Transverse colon (tissue), 4 donors: ENCODE data around the gene DEFB112. TPM values are rescaled to one million over a fixed set of nuclear protein-coding genes. Genes with fewer than 3 reads are reported as not detected.

Experiments used
- DNase-seq: peaks from one replicate; pipeline ENCODE4 v3.0.0-alpha.2; 2019
- H3K27ac ChIP-seq, 4 donors: fragments of 200-600 bp; sonication (generic); 2 replicates each; pipeline ENCODE4 v1.5.1; 2016 to 2018; ENCODE audit warnings: inconsistent platforms in 4 of 4
- H3K27me3 ChIP-seq: fragments of 200-600 bp; sonication (generic); 2 replicates; pipeline ENCODE4 v1.5.1; 2017; ENCODE audit warnings: inconsistent platforms
- H3K36me3 ChIP-seq, 4 donors: fragments of 200-600 bp; sonication (generic); 2 replicates each; pipeline ENCODE4 v1.5.1; 2017 to 2019; ENCODE audit warnings: inconsistent platforms in 4 of 4
- H3K4me1 ChIP-seq, 4 donors: fragments of 200-600 bp; sonication (generic); 2 replicates each; pipeline ENCODE4 v1.5.1; 2017 to 2020; ENCODE audit warnings: inconsistent platforms in 4 of 4
- H3K4me3 ChIP-seq, 4 donors: fragments of 200-600 bp; sonication (generic); 1 replicate in 1 of 4; 2 replicates in 3 of 4; pipeline versions ENCODE4 v1.5.1 to v1.6.1; 2017 to 2019; ENCODE audit warnings: inconsistent platforms in 4 of 4
- H3K9me3 ChIP-seq, 2 donors: fragments of 200-600 bp; sonication (generic); 2 replicates each; pipeline ENCODE4 v1.5.1; 2017 to 2019; ENCODE audit warnings: inconsistent platforms in 2 of 2
- CTCF ChIP-seq, 5 experiments: fragments of 200-600 bp in 3 of 5; fragments of 450-650 bp in 2 of 5; sonication (generic) in 3 of 5; IDR thresholded peaks; 1 replicate in 2 of 5; 2 replicates in 3 of 5; pipeline ENCODE4 v1.5.1; 2016 to 2017; ENCODE audit warnings: antibody characterized with exemption in 5 of 5, inconsistent platforms in 3 of 5, mild to moderate bottlenecking in 2 of 5, moderate library complexity in 1 of 5
- EP300 ChIP-seq: sonication (generic); formaldehyde crosslinking; IDR thresholded peaks from one replicate; pipeline ENCODE4 v1.6.1; 2017; ENCODE audit warnings: antibody characterized with exemption, low read depth
- POLR2A ChIP-seq: fragments of 450-650 bp; IDR thresholded peaks from one replicate; pipeline ENCODE4 v1.6.1; 2016; ENCODE audit warnings: antibody characterized with exemption, mild to moderate bottlenecking, moderate library complexity
- POLR2AphosphoS5 ChIP-seq, 3 donors: sonication (generic); formaldehyde crosslinking; IDR thresholded peaks; one replicate each; pipeline ENCODE4 v1.6.1; 2016; ENCODE audit warnings: antibody characterized with exemption in 3 of 3
- WGBS, 2 donors: methylation state at CpG; one replicate each; pipeline ENCODE4 v1.1.5; 2018; ENCODE audit warnings: low coverage in 1 of 2; 5-methylcytosine and 5-hydroxymethylcytosine counted together
- in situ Hi-C, 4 donors: fragments of 200-750 bp; cut with MboI; loops; one replicate each; pipeline versions ENCODE4 v1.15.0 to v1.15.1; 2017; ENCODE audit warnings: low sequenced_read_pairs in 3 of 4, low pct_ligation_motif_present in 1 of 4, low pct_unique_long_range_greater_than_20kb in 1 of 4
- intact Hi-C: fragments of 100-400 bp; cut with DNase I; formaldehyde crosslinking; loops from one replicate; pipeline ENCODE4 v1.15.1; 2023; ENCODE audit warnings: low total_unique reads
- total RNA-seq, 4 donors: library from RNA; depleted of rRNA; stranded (reverse); fragments of >200 nt; gene quantifications; one replicate each; pipeline ENCODE4 v1.1.0, GENCODE V29; 2016

DEFB112 gene
- total RNA-seq, 4 donors from 2014 or later, result not detected

GRCh38 chr6:50087231-50087954 is 37.7 kb upstream of the DEFB112 start:
- TF ChIP-seq POLR2AphosphoS5 (IDR thresholded peaks at IDR 0.05), result no peak
- TF ChIP-seq CTCF (IDR thresholded peaks at IDR 0.05), result no peak
- no peak for TF ChIP-seq EP300
- TF ChIP-seq POLR2A, result no peak
- intact Hi-C loops (no loop called here), in situ Hi-C loops (no loop called here)
- Histone ChIP-seq H3K36me3 (no peaks in the 10 kb centered on the region), H3K9me3 (no peaks in the 10 kb centered on the region), H3K4me3 (no peak overlapping the region), H3K27ac (no peak overlapping the region), H3K4me1 (no peaks in the 10 kb centered on the region), H3K27me3 (no peaks in the 10 kb centered on the region)
- 48 to 75% methylated on average over 2 of the region's 2 CpGs for WGBS, 2 donors
- no peak for DNase-seq

- 0% methylated on average over 1 of the region's 1 CpG for WGBS, 2 donors
- in situ Hi-C loops, result no loop called here
- intact Hi-C loops, result no loop called here
These were observed 27.7 kb upstream of the DEFB112 start for GRCh38 chr6:50077385-50077784.

GRCh38 chr6:50076431-50076830 is 26.7 kb upstream of the DEFB112 start:
- Histone ChIP-seq H3K4me1 (no peaks in the 10 kb centered on the region), H3K4me3 (no peak overlapping the region), H3K27ac (no peak overlapping the region), H3K36me3 (no peaks in the 10 kb centered on the region), H3K27me3 (no peaks in the 10 kb centered on the region), H3K9me3 (no peaks in the 10 kb centered on the region)
- no peak for TF ChIP-seq EP300
- no peak for TF ChIP-seq POLR2AphosphoS5 (IDR thresholded peaks at IDR 0.05)
- no peak for TF ChIP-seq POLR2A
- no peak for TF ChIP-seq CTCF (IDR thresholded peaks at IDR 0.05)
- intact Hi-C loops, result no loop called here
- in situ Hi-C loops, result no loop called here
- DNase-seq, result no peak
- 24 to 52% methylated on average over 3 to 4 of the region's 4 CpGs for WGBS, 2 donors

More at GRCh38 chr6:50077385-50077784, 27.7 kb upstream of the DEFB112 start:
- Histone ChIP-seq H3K27ac (no peak overlapping the region), H3K27me3 (no peaks in the 10 kb centered on the region), H3K4me3 (no peak overlapping the region), H3K9me3 (no peaks in the 10 kb centered on the region), H3K36me3 (no peaks in the 10 kb centered on the region), H3K4me1 (no peaks in the 10 kb centered on the region)
- TF ChIP-seq POLR2AphosphoS5 (IDR thresholded peaks at IDR 0.05), result no peak
- no peak for TF ChIP-seq POLR2A
- no peak for TF ChIP-seq EP300
- TF ChIP-seq CTCF (IDR thresholded peaks at IDR 0.05), result no peak
- no peak for DNase-seq

GRCh38 chr6:50071921-50072320 is 22.2 kb upstream of the DEFB112 start:
- Histone ChIP-seq H3K27me3 (no peaks in the 10 kb centered on the region), H3K27ac (no peak overlapping the region), H3K36me3 (no peaks in the 10 kb centered on the region), H3K4me3 (no peak overlapping the region), H3K9me3 (no peaks in the 10 kb centered on the region), H3K4me1 (no peaks in the 10 kb centered on the region)
- TF ChIP-seq POLR2AphosphoS5 (IDR thresholded peaks at IDR 0.05) (no peak), POLR2A (no peak), CTCF (IDR thresholded peaks at IDR 0.05) (no peak), EP300 (no peak)
- 70 to 87% methylated on average over 1 of the region's 1 CpG for WGBS, 2 donors
- intact Hi-C loops (loop anchor here (1.0 kb wide), 1 partner anchor 23 kb away; no protein-coding TSS in a partner anchor), in situ Hi-C loops (no loop called here)
- DNase-seq, result no peak
